Upper lobe of left lung (tissue), 4 donors: ENCODE results near the gene FNTB.

Experiments used
- CTCF ChIP-seq, 6 experiments: fragments of 450-650 bp in 4 of 6; fragments of 200-600 bp in 2 of 6; sonication (generic) in 2 of 6; IDR thresholded peaks; one replicate each; pipeline ENCODE4 v1.5.1; 2016 to 2019; ENCODE audit warnings: antibody characterized with exemption in 6 of 6
- EP300 ChIP-seq, 4 donors: sonication (generic); formaldehyde crosslinking; IDR thresholded peaks; one replicate each; pipeline ENCODE4 v1.5.1; 2017; ENCODE audit warnings: antibody characterized with exemption in 4 of 4, control low read depth in 2 of 4
- POLR2A ChIP-seq, 4 donors: fragments of 450-650 bp; IDR thresholded peaks; one replicate each; pipeline ENCODE4 v1.5.1; 2016 to 2017; ENCODE audit warnings: antibody characterized with exemption in 4 of 4, mild to moderate bottlenecking in 2 of 4
- POLR2AphosphoS5 ChIP-seq, 2 donors: sonication (generic); formaldehyde crosslinking; IDR thresholded peaks; one replicate each; pipeline ENCODE4 v1.5.1; 2017; ENCODE audit warnings: antibody characterized with exemption in 2 of 2

- TF ChIP-seq POLR2AphosphoS5 (IDR thresholded peaks at IDR 0.05), result peak in 1 of 2 donors; percentile 10
- no peak for TF ChIP-seq CTCF (IDR thresholded peaks at IDR 0.05)
- TF ChIP-seq POLR2A (IDR thresholded peaks at IDR 0.05), result no peak
- no peak for TF ChIP-seq EP300 (IDR thresholded peaks at IDR 0.05)
Measured at GRCh38 chr14:64966976-64967375, 19.7 kb upstream of the FNTB start.
